GM18868 (cell line): ENCODE results near the gene ARMH3.
A peak's percentile ranks its signal among the peaks of the same experiment; 100 is the strongest.
"Not testable (repeated sequence)": the region's sequence is repeated elsewhere in the genome, so short reads cannot be mapped to it uniquely, and the experiment has no call there.

Experiments used
- ATAC-seq: cut with Tn5 transposase; IDR thresholded peaks from one replicate; pipeline ENCODE4 v1.9.1; 2021; ENCODE audit warnings: mild to moderate bottlenecking, moderate library complexity; ENCODE audit not compliant: unreplicated experiment

Gene ARMH3

GRCh38 chr10:101993221-101993620 is 62.8 kb downstream of the ARMH3 start:
- ATAC-seq: no peak

GRCh38 chr10:101987136-101987535 is 68.8 kb downstream of the ARMH3 start:
- ATAC-seq: no peak

GRCh38 chr10:101986624-101986971 is 69.4 kb downstream of the ARMH3 start:
- ATAC-seq: no peak

GRCh38 chr10:101980677-101981076 is 75.3 kb downstream of the ARMH3 start:
- not testable (repeated sequence) for ATAC-seq

- ATAC-seq: no peak
Measured at GRCh38 chr10:101974091-101974971, 81.6 kb downstream of the ARMH3 start.

GRCh38 chr10:101972761-101973160 is 83.2 kb downstream of the ARMH3 start:
- ATAC-seq: no peak

- peak; percentile 15 for ATAC-seq
Measured at GRCh38 chr10:101969412-101969922, 86.5 kb downstream of the ARMH3 start.

GRCh38 chr10:101968940-101969321 is 87.0 kb downstream of the ARMH3 start:
- ATAC-seq: peak; percentile 48

GRCh38 chr10:101968286-101968939 is 87.6 kb downstream of the ARMH3 start:
- ATAC-seq: no peak

- ATAC-seq: no peak
Measured at GRCh38 chr10:101967713-101968112, 88.3 kb downstream of the ARMH3 start.

GRCh38 chr10:101967119-101967518 is 88.9 kb downstream of the ARMH3 start:
- ATAC-seq: no peak

GRCh38 chr10:101965075-101965765 is 90.8 kb downstream of the ARMH3 start:
- no peak for ATAC-seq

- ATAC-seq: no peak
Measured at GRCh38 chr10:101961591-101962498, 94.1 kb downstream of the ARMH3 start.

GRCh38 chr10:101960879-101961395 is 95.0 kb downstream of the ARMH3 start:
- ATAC-seq: no peak

- ATAC-seq: no peak
Measured at GRCh38 chr10:101959346-101959916, 96.5 kb downstream of the ARMH3 start.

GRCh38 chr10:101958691-101959090 is 97.3 kb downstream of the ARMH3 start:
- no peak for ATAC-seq

GRCh38 chr10:101956898-101957297 is 99.1 kb downstream of the ARMH3 start:
- ATAC-seq: no peak

- ATAC-seq: no peak
Measured at GRCh38 chr10:101956117-101956516, 99.9 kb downstream of the ARMH3 start.

GRCh38 chr10:101952191-101952590 is 103.8 kb downstream of the ARMH3 start:
- ATAC-seq: no peak

GRCh38 chr10:101950213-101950612 is 105.8 kb downstream of the ARMH3 start:
- ATAC-seq: no peak
